Stimulated activated CD4-positive, alpha-beta T cell treated with anti-CD3 and anti-CD28 coated beads, Interleukin-12 subunit alpha, Interleukin-12 subunit beta, amount 100 ng/mL, for 24 hours (primary cell): Measurements from ENCODE around the gene POLR3B.

Experiments
- DNase-seq, 2 experiments: peaks; one replicate each; pipeline ENCODE4 v3.0.0-alpha.2; 2020; ENCODE audit warnings: low read depth in 2 of 2

Gene POLR3B

GRCh38 chr12:106412563-106412962, 55.0 kb downstream of the POLR3B start:
- no peak for DNase-seq

GRCh38 chr12:106415134-106415533, 57.6 kb downstream of the POLR3B start:
- no peak for DNase-seq

GRCh38 chr12:106416273-106416672, 58.7 kb downstream of the POLR3B start:
- DNase-seq, result no peak

- no peak for DNase-seq
Measured at GRCh38 chr12:106417926-106418910, 60.7 kb downstream of the POLR3B start.

GRCh38 chr12:106418970-106419369, 61.4 kb downstream of the POLR3B start:
- DNase-seq, result no peak

- DNase-seq, result no peak
Measured at GRCh38 chr12:106423291-106423690, 65.7 kb downstream of the POLR3B start.

- DNase-seq, result no peak
Measured at GRCh38 chr12:106425061-106425702, 67.6 kb downstream of the POLR3B start.

GRCh38 chr12:106427917-106428316, 70.4 kb downstream of the POLR3B start:
- no peak for DNase-seq

- DNase-seq, result no peak
Measured at GRCh38 chr12:106428384-106428783, 70.8 kb downstream of the POLR3B start.

GRCh38 chr12:106429043-106429552, 71.5 kb downstream of the POLR3B start:
- no peak for DNase-seq

GRCh38 chr12:106429636-106430035, 72.1 kb downstream of the POLR3B start:
- DNase-seq, result no peak

- no peak for DNase-seq
Measured at GRCh38 chr12:106431839-106432411, 74.4 kb downstream of the POLR3B start.

GRCh38 chr12:106433055-106433454, 75.5 kb downstream of the POLR3B start:
- DNase-seq, result no peak

- DNase-seq, result no peak
Measured at GRCh38 chr12:106434526-106434925, 77.0 kb downstream of the POLR3B start.

GRCh38 chr12:106436164-106436563, 78.6 kb downstream of the POLR3B start:
- no peak for DNase-seq

GRCh38 chr12:106442575-106442974, 85.0 kb downstream of the POLR3B start:
- DNase-seq, result no peak

GRCh38 chr12:106445053-106445452, 87.5 kb downstream of the POLR3B start:
- DNase-seq, result no peak

GRCh38 chr12:106445959-106446358, 88.4 kb downstream of the POLR3B start:
- DNase-seq, result no peak

- DNase-seq, result no peak
Measured at GRCh38 chr12:106446419-106447092, 89.0 kb downstream of the POLR3B start.

GRCh38 chr12:106452309-106452708, 94.8 kb downstream of the POLR3B start:
- DNase-seq, result no peak

- no peak for DNase-seq
Measured at GRCh38 chr12:106455111-106455510, 97.6 kb downstream of the POLR3B start.

GRCh38 chr12:106459124-106459523, 101.6 kb downstream of the POLR3B start:
- DNase-seq, result no peak
